ENCODE measurements around the gene SERPINF2.

The SERPINF2 gene

GRCh38 chr17:1800240-1800639 lies 57.6 kb downstream of the SERPINF2 start:
- DNase-seq (ENCODE audit: extremely low read depth, low read depth): no peak
- no peak for TF ChIP-seq CTCF (IDR thresholded peaks at IDR 0.05; ENCODE audit: low read depth, low read length)

GRCh38 chr17:1800712-1801111 lies 58.0 kb downstream of the SERPINF2 start:
- TF ChIP-seq CTCF (IDR thresholded peaks at IDR 0.05; ENCODE audit: low read depth, low read length): no peak
- no peak for DNase-seq (ENCODE audit: extremely low read depth, low read depth)

GRCh38 chr17:1802429-1802828 lies 59.8 kb downstream of the SERPINF2 start:
- TF ChIP-seq CTCF (IDR thresholded peaks at IDR 0.05; ENCODE audit: low read depth, low read length): no peak
- no peak for DNase-seq (ENCODE audit: extremely low read depth, low read depth)

- DNase-seq (ENCODE audit: extremely low read depth, low read depth): no peak
- TF ChIP-seq CTCF (IDR thresholded peaks at IDR 0.05; ENCODE audit: low read depth, low read length): no peak
These were observed 60.6 kb downstream of the SERPINF2 start for GRCh38 chr17:1803280-1803679.

Measured in AG09319 (cell line).